ENCODE data around the gene FAM181A.
A peak's percentile ranks its signal among the peaks of the same experiment; 100 is the strongest.

The FAM181A gene

GRCh38 chr14:93965287-93965821 lies 38.2 kb downstream of the FAM181A start:
- DNase-seq: no peak

- DNase-seq: no peak
Observed at GRCh38 chr14:93965946-93966474, 38.9 kb downstream of the FAM181A start.

- DNase-seq: no peak
Observed at GRCh38 chr14:93967637-93968250, 40.6 kb downstream of the FAM181A start.

GRCh38 chr14:93969082-93969828 lies 42.1 kb downstream of the FAM181A start:
- DNase-seq: no peak

- peak; percentile 90 for DNase-seq
Observed at GRCh38 chr14:93970585-93970964, 43.4 kb downstream of the FAM181A start.

DNA sequence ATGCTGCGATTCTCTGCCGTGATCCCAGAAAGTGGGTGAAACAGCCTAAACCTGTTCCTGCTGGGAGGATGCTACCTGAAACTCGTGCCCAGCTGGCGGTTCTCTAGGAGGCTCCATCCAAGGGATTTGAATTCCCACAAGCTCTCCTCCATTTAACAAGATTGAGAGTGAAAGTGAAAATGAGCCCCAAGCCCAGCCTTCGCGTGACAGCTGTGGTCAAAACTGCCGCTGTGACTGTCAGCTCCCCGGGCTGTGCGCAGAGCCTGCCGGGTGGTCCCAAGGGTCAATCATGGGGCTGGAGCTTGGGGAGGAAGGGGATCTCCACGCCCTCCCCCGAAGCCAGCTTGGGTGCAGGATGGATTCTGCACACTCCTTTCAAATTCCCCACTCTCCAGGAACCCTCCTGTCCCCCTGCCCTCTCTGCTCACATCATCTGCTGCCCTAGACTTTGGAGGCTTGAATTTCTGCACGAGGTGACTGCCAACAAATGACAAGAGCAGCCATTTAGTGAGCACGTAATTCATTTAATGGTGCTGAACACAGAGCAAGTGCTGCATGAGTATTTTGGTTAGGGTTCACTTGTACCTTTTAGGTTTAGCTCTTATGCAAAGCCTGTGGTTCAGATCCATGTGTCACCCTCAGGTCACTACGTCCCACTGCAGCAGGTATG lies 44.0 kb downstream of the FAM181A start:
- DNase-seq: peak; percentile 87

GRCh38 chr14:93971635-93972027 lies 44.5 kb downstream of the FAM181A start:
- DNase-seq: no peak

DNA sequence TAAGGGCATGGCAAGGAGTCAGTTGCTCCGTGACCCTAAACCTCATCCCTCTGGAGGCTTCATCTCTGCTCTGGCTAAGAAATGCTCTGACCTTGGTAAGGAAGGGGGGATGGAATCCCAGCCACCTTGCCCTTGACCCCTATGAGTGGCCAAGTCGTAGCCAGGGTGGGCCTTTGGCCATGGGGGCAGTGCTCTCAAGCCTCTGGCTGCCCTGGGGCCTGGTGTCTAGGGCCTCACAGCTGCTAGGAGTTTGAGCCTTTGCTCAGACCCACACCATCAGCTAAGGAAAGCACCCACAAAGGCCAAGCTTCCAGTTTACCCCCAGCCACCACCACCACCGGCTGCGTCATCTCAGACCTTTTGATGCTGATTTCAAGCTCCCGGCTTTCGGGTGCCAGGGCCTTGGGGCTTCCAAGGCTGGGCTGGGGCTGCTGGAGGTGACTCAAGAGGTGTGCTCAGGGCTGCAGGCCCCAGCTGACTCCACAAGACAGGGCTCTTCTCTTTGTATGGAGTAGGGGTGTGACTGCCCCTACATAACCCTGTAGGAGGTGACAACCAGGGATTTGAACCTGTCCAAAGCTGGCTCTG lies 45.6 kb downstream of the FAM181A start:
- no peak for DNase-seq

DNA sequence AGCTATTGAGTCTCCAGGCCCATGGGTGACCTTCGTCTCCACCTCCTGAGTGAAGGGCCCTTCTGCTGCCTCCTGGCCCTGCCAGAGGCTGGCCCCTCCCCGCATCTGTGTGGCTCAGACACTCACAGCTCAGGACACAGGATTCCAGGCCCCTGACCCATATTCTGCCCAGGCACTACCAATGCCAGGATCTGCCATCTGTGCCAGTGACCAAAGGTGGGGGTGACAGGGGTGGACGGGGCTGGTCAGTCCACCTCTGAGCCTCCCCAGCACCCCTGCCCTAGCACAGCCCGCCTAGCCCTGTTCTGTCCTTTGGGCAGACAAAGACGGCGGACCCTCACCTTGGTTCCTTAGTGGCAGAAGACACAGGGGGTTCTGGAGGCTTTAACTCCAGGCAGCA lies 46.5 kb downstream of the FAM181A start:
- no peak for DNase-seq

DNA sequence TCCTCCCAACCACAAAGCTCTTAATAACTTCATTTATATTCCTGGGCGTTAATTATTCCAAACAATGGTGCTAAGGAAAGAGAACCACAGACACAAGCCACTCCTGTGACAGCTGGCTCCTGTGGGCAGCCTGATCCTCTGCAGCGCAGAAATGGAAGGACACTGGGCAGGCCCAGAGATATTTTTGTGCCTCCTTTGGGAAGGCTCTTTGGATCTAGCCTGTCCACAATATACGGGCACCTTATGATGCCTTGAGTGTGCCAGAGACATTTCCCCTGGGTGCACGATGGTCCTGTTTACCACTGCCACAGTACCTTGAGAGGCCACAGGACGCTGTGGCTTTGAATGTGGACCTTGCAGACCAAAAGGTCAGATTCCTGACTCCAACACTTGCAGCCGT lies 47.2 kb downstream of the FAM181A start:
- no peak for DNase-seq

DNA sequence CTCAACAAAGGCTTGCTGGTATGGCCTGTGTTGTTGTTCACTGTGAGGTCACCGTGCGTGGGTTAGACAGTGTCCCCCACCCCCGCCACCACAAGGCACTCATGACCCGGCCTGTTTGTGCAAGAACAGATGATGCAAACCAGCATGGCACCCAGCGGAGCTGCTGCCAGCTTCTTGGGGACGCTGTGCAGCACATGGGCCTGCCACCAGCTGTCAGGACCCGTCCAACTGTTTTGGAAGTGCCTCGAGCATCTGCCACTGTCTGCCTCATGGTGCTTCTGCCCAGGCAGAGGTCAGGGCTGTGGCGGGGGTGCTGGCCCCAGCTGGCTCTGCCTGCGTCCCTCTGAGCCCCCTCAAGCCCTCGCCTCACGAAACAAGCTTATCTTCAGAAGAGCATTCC lies 47.7 kb downstream of the FAM181A start:
- DNase-seq: no peak

DNA sequence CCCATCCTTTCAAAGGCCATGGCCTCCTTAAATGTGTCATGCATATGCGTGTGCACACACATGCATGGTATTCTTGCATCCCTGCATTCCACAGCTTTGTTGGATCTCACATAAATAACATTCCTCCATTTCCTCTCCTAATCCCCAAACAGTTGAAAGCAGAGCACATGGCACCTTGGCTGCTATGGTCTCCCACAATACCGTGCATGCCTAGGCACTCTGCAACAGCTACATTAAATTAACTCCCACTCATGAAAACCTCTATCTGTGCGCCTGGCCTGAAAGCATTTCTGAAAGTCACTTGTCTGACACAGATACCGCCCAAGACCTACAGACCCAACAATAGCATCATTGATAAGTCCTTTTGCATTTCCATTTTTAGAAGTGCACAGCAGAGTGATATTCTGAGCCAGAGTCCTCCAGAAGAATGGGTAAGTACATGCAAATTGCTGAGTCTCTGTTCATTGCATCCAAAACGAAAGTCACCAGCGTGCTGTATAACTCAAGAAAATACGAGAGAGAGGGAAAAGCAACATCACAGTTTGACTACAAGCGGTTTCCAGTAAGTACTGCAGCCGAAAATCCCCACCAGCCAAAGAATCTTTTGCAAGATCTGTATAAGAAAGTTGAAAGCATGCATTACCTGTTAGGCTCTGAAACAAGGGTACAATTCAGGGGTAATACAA lies 48.8 kb downstream of the FAM181A start:
- DNase-seq: no peak

GRCh38 chr14:93976477-93977057 lies 49.4 kb downstream of the FAM181A start, which contains the start of gene ASB2:
TSS of gene ASB2 (minus strand) at chr14:93976570. CDS start at chr14:93964539, 12,031 bp downstream.
- no peak for DNase-seq

GRCh38 chr14:93977171-93977570 lies 50.0 kb downstream of the FAM181A start:
- DNase-seq: no peak

DNA sequence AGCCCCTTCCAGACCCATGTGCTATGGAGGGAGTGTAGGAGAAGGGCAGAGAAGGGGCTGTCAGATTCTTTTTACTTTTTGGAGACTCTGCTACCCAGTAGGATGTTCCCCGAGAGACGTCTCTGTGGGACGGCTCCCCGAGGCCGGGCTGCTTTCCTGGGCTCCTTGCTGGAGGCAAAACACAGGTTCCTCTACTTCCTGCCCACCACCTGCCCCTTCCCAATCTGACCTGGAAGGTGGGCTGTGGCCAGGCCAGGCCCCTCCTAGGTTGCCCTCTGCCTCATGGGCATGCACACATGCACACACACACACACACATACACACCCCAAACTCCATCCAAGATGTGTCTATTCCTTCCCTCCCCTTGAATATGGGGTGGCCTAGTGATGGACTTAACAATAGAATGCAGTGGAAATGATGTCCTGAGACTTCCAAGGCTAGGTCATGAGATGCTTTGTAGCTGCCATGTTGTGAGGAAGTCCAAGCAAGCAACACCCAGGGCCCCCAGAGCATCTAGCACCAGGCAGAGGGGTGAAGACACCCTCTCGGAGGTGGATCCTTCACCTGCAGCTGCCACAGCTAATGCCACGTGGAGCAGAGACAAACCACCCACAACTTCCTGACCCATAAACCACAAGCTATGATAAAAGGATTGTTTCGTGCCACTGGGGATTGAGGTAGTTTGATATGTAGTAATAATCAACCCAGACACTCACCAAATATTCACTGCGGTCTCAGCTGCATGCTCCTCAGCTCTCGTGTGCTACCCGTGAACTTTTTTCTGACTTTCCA lies 50.8 kb downstream of the FAM181A start:
- peak; percentile 91 for DNase-seq

GRCh38 chr14:93978735-93979134 lies 51.6 kb downstream of the FAM181A start:
- DNase-seq: no peak

Data from activated effector memory CD4-positive, alpha-beta T cell treated with anti-CD3 and anti-CD28 coated beads, Interleukin-2, amount 50 U/mL, for 16 hours (primary cell).